ENCODE data around the gene ZNF443.
"Not testable (repeated sequence)": the region's sequence is repeated elsewhere in the genome, so short reads cannot be mapped to it uniquely, and the experiment has no call there.

ZNF443 gene

DNA sequence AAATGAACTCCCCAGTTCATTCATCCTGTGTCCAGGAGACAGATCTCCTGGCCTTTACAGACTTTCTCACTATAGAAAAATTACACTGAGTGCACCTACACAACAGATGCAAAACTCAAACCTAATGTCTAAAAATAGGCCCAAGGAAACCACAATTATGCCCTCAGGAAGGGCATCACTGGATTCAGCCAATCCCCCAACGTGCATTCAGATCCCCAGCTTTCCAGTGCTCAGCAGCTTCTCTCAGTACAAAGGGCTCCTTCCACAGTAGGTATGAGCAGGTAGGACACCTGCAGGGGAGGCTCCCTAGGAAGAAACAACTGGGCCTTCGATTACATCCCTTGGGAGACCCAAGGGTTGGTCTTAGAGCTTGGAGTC is 41.7 kb upstream of the ZNF443 start:
- Histone ChIP-seq H3K9me3 (no peaks in the 10 kb centered on the region), H3K4me1 (peaks cover 0 to 18% (median 14%) of the 10 kb centered on the region in 4 donors), H3K4me3 (no peak overlapping the region), H3K27ac (no peak overlapping the region), H3K36me3 (no peaks in the 10 kb centered on the region), H3K27me3 (no peaks in the 10 kb centered on the region)
- intact Hi-C loops (cut with DNase I; ENCODE audit: low total_unique reads), result no loop called here
- DNase-seq, result no peak
- TF ChIP-seq, protein P1, sequence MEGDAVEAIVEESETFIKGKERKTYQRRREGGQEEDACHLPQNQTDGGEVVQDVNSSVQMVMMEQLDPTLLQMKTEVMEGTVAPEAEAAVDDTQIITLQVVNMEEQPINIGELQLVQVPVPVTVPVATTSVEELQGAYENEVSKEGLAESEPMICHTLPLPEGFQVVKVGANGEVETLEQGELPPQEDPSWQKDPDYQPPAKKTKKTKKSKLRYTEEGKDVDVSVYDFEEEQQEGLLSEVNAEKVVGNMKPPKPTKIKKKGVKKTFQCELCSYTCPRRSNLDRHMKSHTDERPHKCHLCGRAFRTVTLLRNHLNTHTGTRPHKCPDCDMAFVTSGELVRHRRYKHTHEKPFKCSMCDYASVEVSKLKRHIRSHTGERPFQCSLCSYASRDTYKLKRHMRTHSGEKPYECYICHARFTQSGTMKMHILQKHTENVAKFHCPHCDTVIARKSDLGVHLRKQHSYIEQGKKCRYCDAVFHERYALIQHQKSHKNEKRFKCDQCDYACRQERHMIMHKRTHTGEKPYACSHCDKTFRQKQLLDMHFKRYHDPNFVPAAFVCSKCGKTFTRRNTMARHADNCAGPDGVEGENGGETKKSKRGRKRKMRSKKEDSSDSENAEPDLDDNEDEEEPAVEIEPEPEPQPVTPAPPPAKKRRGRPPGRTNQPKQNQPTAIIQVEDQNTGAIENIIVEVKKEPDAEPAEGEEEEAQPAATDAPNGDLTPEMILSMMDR (IDR thresholded peaks at IDR 0.05), result no peak

DNA sequence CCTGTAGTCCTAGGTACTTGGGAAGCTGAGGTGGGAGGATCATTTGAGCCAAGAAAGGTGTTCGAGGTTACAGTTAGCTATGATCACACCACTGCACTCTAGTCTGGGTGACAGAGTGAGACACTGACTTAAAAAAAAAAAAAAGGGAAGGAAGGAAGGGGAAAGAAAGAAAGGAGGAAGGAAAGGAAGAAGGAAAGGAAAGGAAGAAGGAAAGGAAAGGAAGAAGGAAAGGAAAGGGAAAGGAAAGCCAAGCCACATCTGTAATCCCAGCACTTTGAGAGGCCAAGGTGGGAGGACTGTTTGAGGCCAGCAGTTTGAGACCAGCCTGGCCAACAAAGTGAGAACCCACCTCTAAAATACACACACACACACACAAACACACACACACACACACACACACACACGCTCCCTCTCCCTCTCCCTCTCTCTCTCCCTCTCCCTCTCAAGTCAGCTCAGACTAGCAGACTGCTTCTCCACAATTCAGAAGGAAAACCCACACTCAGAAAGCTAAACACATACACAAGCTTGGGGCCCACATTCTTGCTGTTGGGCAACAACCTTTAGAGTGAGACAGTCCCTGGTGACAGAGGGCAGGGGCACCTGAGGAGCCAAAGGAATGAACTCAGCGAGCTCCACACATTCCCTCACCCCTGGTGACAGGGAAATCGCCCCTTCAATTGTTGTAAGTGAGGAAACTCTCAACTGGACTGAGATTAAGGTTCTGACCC is 41.1 kb upstream of the ZNF443 start:
- H3K4me1 ChIP-seq, result peaks cover 0 to 18% (median 14%) of the 10 kb centered on the region in 4 donors
- TF ChIP-seq, protein P1 (IDR thresholded peaks at IDR 0.05), result no peak
- no peak for DNase-seq
- no peak overlapping the region for H3K27ac ChIP-seq
- intact Hi-C loops (cut with DNase I; ENCODE audit: low total_unique reads), result no loop called here
- no peak overlapping the region for H3K4me3 ChIP-seq
- H3K27me3 ChIP-seq, result no peaks in the 10 kb centered on the region
- no peaks in the 10 kb centered on the region for H3K9me3 ChIP-seq
- H3K36me3 ChIP-seq, result no peaks in the 10 kb centered on the region

DNA sequence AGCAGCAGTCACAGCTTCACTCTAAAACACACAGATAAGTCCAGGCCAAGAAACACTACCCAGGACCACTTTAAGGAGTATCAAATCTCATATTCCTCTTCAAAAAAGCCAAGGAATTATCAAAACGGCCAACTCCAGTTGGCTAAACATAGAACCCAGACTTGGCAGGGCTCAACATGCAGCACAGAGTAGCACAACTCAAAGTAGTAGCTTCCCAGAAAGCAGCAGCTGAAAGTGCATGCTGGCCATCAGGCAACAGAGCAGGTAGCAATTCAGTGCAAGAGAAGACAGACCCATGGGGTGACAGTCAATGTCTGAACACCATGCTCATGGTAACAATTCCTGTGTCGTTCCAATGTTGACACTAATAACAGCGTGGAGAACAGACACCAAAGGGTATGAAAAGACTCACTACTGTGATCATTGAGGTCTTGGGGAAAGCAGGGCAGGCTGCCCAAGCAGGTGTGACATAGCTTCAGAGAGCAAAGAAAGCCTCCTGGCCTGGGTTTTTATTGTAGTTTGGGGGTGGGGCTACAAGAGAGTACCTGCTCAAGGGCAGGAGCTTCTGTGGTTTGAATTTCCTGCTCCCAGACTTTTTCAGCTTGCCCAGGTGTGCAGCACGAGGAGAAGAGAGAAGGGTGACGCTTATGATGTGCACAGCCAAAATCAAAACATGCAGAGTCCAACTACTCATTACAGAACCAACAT is 37.6 kb upstream of the ZNF443 start:
- Histone ChIP-seq H3K27me3 (no peaks in the 10 kb centered on the region), H3K27ac (no peak overlapping the region), H3K4me3 (no peak overlapping the region), H3K4me1 (peaks cover 0 to 9% (median 4%) of the 10 kb centered on the region in 4 donors), H3K9me3 (no peaks in the 10 kb centered on the region), H3K36me3 (no peaks in the 10 kb centered on the region)
- DNase-seq, result no peak
- TF ChIP-seq, protein P1 (IDR thresholded peaks at IDR 0.05), result no peak
- intact Hi-C loops (cut with DNase I; ENCODE audit: low total_unique reads), result no loop called here

DNA sequence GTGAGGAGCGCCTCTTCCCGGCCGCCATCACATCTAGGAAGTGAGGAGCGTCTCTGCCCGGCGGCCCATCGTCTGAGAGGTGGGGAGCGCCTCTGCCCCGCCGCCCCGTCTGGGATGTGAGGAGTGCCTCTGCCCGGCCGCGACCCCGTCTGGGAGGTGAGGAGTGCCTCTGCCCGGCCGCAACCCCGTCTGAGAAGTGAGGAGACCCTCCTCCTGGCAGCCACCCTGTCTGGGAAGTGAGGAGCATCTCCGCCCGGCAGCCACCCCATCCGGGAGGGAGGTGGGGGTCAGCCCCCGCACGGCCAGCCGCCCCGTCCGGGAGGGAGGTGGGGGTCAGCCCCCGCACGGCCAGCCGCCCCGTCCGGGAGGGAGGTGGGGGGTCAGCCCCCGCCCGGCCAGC is 26.8 kb upstream of the ZNF443 start:
- Histone ChIP-seq H3K36me3 (peaks cover 41 to 65% (median 44%) of the 10 kb centered on the region in 3 donors), H3K9me3 (peaks cover 12 to 75% (median 40%) of the 10 kb centered on the region in 3 donors)
- H3K4me3 ChIP-seq; H3K4me1 ChIP-seq; H3K27me3 ChIP-seq; H3K27ac ChIP-seq; intact Hi-C loops (cut with DNase I; ENCODE audit: low total_unique reads); DNase-seq: not testable (repeated sequence)

DNA sequence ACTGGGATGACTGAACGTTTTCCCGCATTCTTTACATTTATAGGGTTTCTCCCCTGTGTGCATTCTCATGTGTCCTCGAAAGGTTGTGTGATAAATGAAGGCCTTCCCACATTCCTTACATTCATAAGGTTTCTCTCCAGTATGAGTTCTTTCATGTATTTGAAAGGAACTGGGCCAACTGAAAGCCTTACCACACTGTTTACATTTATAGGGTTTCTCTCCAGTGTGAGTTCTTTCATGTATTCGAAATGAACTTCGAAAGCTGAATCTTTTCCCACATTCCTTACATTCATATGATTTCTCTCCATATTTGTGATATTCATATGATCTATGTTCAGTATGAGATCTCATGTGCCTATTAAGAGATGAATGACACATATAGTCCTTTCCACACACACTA is 24.4 kb upstream of the ZNF443 start:
- peaks cover 41 to 78% (median 61%) of the 10 kb centered on the region in 3 donors for H3K36me3 ChIP-seq
- no peaks in the 10 kb centered on the region for H3K4me1 ChIP-seq
- no peak overlapping the region for H3K4me3 ChIP-seq
- H3K27me3 ChIP-seq, result no peaks in the 10 kb centered on the region
- TF ChIP-seq, protein P1 (IDR thresholded peaks at IDR 0.05), result no peak
- DNase-seq, result no peak
- H3K9me3 ChIP-seq, result peaks cover 16 to 87% (median 47%) of the 10 kb centered on the region in 3 donors
- intact Hi-C loops (cut with DNase I; ENCODE audit: low total_unique reads), result no loop called here
- no peak overlapping the region for H3K27ac ChIP-seq

DNA sequence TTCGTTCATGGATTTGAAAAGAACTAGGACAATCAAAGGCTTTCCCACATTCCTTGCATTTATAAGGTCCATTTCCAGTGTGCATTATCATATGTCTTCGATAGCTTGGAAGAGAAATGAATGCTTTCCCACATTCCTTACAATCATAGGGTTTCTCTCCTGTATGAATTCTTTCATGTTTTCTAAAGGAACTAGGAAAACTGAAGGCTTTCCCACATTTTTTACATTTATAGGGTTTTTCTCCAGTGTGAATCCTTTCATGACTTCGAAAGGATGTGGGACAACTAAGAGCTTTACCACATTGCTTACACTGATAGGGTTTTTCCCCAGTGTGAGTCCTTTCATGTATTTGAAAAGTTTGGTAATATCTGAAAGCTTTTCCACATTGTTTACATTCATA is 23.9 kb upstream of the ZNF443 start:
- Histone ChIP-seq H3K9me3 (peaks cover 16 to 85% (median 51%) of the 10 kb centered on the region in 3 donors), H3K4me3 (no peak overlapping the region), H3K36me3 (peaks cover 41 to 76% (median 61%) of the 10 kb centered on the region in 3 donors), H3K27me3 (no peaks in the 10 kb centered on the region), H3K27ac (no peak overlapping the region), H3K4me1 (no peaks in the 10 kb centered on the region)
- intact Hi-C loops (cut with DNase I; ENCODE audit: low total_unique reads), result no loop called here
- TF ChIP-seq, protein P1 (IDR thresholded peaks at IDR 0.05), result no peak
- no peak for DNase-seq

DNA sequence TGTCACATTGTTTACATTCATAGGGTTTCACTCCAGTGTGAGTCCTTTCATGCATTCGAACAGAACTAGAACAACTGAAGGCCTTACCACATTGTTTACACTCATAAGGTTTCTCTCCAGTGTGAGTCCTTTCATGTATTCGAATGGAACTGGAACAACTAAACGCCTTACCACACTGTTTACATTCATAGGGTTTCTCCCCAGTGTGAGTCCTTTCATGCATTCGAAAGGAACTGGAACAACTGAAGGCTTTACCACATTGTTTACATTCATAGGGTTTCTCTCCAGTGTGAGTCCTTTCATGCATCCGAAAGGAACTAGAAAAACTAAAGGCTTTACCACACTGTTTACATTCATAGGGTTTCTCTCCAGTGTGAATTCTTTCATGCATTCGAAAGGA is 23.3 kb upstream of the ZNF443 start:
- intact Hi-C loops (cut with DNase I; ENCODE audit: low total_unique reads); H3K27ac ChIP-seq; DNase-seq; H3K4me3 ChIP-seq; H3K27me3 ChIP-seq; H3K4me1 ChIP-seq: not testable (repeated sequence)
- Histone ChIP-seq H3K9me3 (peaks cover 16 to 81% (median 51%) of the 10 kb centered on the region in 3 donors), H3K36me3 (peaks cover 41 to 76% (median 61%) of the 10 kb centered on the region in 3 donors)

Measured in tibial artery (tissue), 4 donors.